Measurements from ENCODE around the gene LYVE1. TPM values are rescaled to one million over a fixed set of nuclear protein-coding genes. Genes with fewer than 3 reads are reported as not detected.

The LYVE1 gene
- total RNA-seq: 0.37 TPM in 1 of 2 replicates, not detected in the other

DNA sequence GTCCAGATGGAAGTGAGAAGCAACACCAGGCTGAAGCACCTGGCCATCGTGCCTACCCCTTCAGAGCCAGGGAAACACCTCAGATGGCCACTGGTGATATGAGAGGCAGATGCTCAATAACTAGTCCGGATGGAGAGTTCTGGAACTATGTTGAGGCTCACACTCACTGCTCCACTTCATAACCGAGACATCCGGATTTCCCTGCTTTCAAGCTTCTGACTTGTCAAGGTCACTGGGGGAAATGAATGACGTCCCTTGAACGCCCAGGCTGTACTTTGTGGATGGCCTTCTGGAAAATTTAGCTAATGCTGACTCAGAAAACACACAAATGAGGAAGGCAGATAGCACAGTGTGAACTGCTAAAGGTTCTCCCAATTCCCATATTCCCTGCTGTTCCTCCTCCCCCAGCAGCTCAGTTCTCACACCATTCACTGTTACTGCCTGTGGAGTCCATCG is at the start of gene LYVE1:
LYVE1 (minus strand) TSS at position 180 of the 456 bp plus-strand sequence; CDS start at position 47, 133 bp downstream.

DNA sequence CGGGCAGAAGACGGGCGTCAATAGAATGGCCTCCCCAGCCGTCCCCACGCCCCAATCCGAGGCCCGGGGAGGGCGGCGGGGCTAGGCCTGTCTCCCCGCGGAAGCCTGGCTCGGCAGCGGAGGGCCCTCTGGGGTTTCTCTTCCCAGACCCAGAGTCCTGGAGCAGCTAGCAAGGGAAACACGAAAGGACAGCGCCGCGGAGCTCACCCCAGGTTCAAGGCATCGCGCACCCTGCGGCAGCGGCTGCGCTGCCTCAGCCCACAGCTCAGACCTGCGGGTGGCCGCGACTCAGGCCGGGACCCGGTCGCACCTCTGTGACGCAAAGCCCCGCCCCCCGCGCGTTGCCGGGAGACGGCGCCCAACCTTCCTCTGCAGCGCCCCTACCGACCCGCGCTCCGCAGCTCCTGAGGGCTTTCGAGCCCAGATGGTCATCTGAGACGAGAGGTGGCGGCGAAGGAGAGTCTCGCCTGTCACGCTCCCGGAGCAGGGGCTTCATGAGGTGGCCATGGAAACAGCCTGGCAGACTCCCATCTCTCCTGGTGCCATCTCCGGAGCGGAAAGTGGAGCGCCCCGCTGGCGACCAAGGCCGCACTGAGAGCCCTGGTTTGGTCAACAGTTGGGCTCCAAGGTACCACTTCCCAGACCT is 27.4 kb downstream of the LYVE1 start, which contains the start of gene RNF141:
RNF141 (minus strand) TSS at position 273 of the 646 bp plus-strand sequence. CDS start 7,029 bp downstream, outside the sequence.

Other genes with a start within 250 kb of the LYVE1 start
- 6.2 and 7.2 TPM in 2 replicates for gene AMPD3, start 113.4 kb downstream of the LYVE1 start, total RNA-seq
- gene RNF141, start 27.5 kb downstream of the LYVE1 start, total RNA-seq: 21.5 and 21.7 TPM in 2 replicates
- 0.37 and 0.39 TPM in 2 replicates for gene IRAG1, start 125.1 kb upstream of the LYVE1 start, total RNA-seq
- gene CTR9, start 182.6 kb upstream of the LYVE1 start, total RNA-seq: 25.4 and 27.0 TPM in 2 replicates
- gene EIF4G2, start 240.3 kb upstream of the LYVE1 start, total RNA-seq: 654 and 969 TPM in 2 replicates

All from subcutaneous preadipocyte (primary cell).